Loucy (cell line): Measurements from ENCODE around the gene RASGRP2.

Experiments
- H2AFZ ChIP-seq: fragments of 200-600 bp; sonication (generic); 2 replicates; pipeline ENCODE4 v1.6.0; 2016; ENCODE audit warnings: antibody characterized with exemption, mild to moderate bottlenecking, low read length, moderate library complexity
- H3F3A ChIP-seq: fragments of 200-600 bp; 2 replicates; pipeline ENCODE4 v1.6.0; 2016; ENCODE audit warnings: antibody characterized with exemption, low read depth, mild to moderate bottlenecking
- H3K27me3 ChIP-seq: fragments of 200-600 bp; sonication (generic); 2 replicates; pipeline ENCODE4 v1.6.1; 2014; ENCODE audit warnings: low read length, mild to moderate bottlenecking; ENCODE audit not compliant: insufficient read depth, poor library complexity, severe bottlenecking
- H3K36me3 ChIP-seq: fragments of 200-600 bp; sonication (generic); 2 replicates; pipeline ENCODE4 v1.6.1; 2016; ENCODE audit warnings: low read length; ENCODE audit not compliant: insufficient read depth
- H3K4me1 ChIP-seq: fragments of 200-600 bp; sonication (generic); 2 replicates; pipeline ENCODE4 v1.5.1; 2014; ENCODE audit warnings: low read length, mild to moderate bottlenecking; ENCODE audit not compliant: insufficient read depth, poor library complexity, severe bottlenecking
- H3K4me2 ChIP-seq: fragments of 200-600 bp; sonication (generic); 2 replicates; pipeline ENCODE4 v1.6.0; 2014; ENCODE audit warnings: antibody characterized with exemption, low read length, low read depth, mild to moderate bottlenecking; ENCODE audit not compliant: poor library complexity, severe bottlenecking
- H3K4me3 ChIP-seq: fragments of 200-600 bp; sonication (generic); 2 replicates; pipeline ENCODE4 v1.5.1; 2014; ENCODE audit warnings: low read length, mild to moderate bottlenecking, mixed read lengths; ENCODE audit not compliant: poor library complexity, severe bottlenecking
- H3K79me2 ChIP-seq: fragments of 200-600 bp; sonication (generic); 2 replicates; pipeline ENCODE4 v1.6.1; 2014; ENCODE audit warnings: low read length; ENCODE audit not compliant: insufficient read depth
- H3K9ac ChIP-seq: fragments of 200-600 bp; sonication (generic); 2 replicates; pipeline ENCODE4 v1.6.0; 2014; ENCODE audit warnings: mild to moderate bottlenecking, low read depth, low read length, moderate library complexity; ENCODE audit not compliant: poor library complexity, severe bottlenecking
- H3K9me2 ChIP-seq: fragments of 200-600 bp; sonication (generic); replicated peaks from 2 replicates; pipeline ENCODE4 v1.6.1; 2016; ENCODE audit warnings: low read depth, low read length, mixed read lengths
- H3K9me3 ChIP-seq: fragments of 200-600 bp; sonication (generic); 2 replicates; pipeline ENCODE4 v1.6.1; 2014; ENCODE audit warnings: mild to moderate bottlenecking, antibody characterized with exemption, low read length, low read depth; ENCODE audit not compliant: insufficient read depth
- H4K20me1 ChIP-seq: fragments of 200-600 bp; sonication (generic); 2 replicates; pipeline ENCODE4 v1.6.0; 2014; ENCODE audit warnings: antibody characterized with exemption, low read length, mild to moderate bottlenecking; ENCODE audit not compliant: insufficient read depth, poor library complexity, severe bottlenecking
- EZH2phosphoT487 ChIP-seq: fragments of 200-600 bp; IDR thresholded peaks from 2 replicates; pipeline ENCODE4 v1.6.1; 2018; ENCODE audit warnings: antibody characterized with exemption, mild to moderate bottlenecking, moderate library complexity, borderline replicate concordance
- TF ChIP-seq, protein P1 (sequence below): fragments of 200-600 bp; sonication (generic); conservative IDR thresholded peaks from 2 replicates; pipeline ENCODE4 v1.5.1; 2014; ENCODE audit warnings: mild to moderate bottlenecking, antibody characterized with exemption, low read length

The RASGRP2 gene

DNA sequence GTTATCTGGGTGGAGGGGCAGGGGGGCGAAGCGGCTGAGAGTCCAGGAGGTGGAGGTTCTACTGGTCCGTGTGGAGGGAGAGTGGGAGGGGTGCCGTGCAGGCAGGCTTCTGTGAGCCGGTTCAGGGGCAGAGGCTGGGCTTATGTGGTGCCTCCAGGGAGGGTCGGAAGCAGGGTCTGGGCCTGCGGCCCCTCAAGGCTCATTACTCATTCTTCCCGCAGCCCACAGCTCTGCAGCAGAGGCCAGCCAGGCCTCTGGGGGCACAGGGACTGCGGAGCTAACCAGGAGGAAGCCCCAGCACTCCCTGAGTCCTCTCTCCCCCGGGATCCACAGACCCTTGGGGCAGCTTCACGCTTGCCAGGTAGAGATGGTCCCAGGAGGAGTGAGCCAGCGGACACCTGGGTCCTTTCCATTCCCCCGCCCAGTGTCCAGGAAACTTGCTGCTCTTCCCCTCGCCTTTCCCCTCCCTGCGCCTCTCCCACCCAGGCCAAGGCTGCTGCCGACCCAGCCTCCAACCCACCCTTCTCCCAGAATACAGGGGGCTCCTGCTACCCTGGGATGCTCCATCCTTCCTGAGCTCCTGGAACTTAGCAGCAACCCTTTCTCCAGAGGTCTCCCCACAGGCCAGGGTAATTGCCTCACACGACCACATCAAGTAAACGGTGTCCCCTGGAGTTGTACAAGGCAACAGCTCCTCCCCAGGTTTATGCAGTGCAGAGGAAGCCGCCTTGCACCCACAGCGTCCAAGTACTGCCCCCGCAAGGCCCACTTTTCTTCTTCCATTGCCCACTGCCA, 27.3 kb downstream of the RASGRP2 start:
- Histone ChIP-seq H3K9me2 (no peaks in the 10 kb centered on the region), H3K9ac (no peak overlapping the region), H3K36me3 (no peaks in the 10 kb centered on the region), H3K4me2 (no peak overlapping the region), H2AFZ (no peak overlapping the region), H3K79me2 (no peaks in the 10 kb centered on the region), H3K27me3 (no peaks in the 10 kb centered on the region), H3K4me3 (no peak overlapping the region), H3F3A (no peaks in the 10 kb centered on the region), H3K9me3 (no peaks in the 10 kb centered on the region), H3K4me1 (no peaks in the 10 kb centered on the region), H4K20me1 (no peaks in the 10 kb centered on the region)
- TF ChIP-seq, protein P1, sequence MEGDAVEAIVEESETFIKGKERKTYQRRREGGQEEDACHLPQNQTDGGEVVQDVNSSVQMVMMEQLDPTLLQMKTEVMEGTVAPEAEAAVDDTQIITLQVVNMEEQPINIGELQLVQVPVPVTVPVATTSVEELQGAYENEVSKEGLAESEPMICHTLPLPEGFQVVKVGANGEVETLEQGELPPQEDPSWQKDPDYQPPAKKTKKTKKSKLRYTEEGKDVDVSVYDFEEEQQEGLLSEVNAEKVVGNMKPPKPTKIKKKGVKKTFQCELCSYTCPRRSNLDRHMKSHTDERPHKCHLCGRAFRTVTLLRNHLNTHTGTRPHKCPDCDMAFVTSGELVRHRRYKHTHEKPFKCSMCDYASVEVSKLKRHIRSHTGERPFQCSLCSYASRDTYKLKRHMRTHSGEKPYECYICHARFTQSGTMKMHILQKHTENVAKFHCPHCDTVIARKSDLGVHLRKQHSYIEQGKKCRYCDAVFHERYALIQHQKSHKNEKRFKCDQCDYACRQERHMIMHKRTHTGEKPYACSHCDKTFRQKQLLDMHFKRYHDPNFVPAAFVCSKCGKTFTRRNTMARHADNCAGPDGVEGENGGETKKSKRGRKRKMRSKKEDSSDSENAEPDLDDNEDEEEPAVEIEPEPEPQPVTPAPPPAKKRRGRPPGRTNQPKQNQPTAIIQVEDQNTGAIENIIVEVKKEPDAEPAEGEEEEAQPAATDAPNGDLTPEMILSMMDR = no peak
- no peak for TF ChIP-seq EZH2phosphoT487

DNA sequence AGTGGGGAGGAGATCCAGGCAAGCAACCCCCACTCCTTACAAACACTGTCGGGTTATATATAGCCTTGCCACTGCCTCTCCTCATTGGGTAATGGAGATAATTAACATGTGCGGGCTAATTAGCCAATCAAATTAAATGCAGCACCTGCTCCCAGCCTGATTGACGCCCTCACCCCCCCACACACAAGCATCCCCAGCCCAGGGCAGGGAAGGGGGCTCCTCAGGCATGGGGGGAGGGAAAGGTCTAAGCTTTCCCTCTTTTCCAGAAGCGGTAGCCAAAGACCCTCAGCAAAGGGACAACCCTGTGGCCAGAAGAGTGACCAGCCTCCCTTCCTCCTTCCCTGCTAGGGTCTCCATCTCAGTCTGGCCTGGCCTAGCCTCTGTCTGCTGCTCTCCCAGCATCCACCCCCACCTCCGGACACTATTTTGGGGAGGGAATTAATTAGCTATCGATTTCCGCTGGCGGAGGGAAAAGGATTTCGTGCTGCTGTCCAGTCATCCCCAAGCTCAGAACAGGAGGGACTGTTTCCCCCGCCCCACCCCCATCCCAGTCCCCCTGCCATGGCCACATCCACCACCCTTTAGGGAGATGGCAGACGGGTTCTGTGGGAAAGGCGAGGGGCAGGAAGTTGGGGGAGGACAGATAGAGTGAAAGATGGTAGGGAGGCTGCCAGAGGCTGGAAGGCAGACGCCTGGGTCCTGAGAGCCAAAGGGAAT, 28.0 kb downstream of the RASGRP2 start:
- no peaks in the 10 kb centered on the region for H3F3A ChIP-seq

DNA sequence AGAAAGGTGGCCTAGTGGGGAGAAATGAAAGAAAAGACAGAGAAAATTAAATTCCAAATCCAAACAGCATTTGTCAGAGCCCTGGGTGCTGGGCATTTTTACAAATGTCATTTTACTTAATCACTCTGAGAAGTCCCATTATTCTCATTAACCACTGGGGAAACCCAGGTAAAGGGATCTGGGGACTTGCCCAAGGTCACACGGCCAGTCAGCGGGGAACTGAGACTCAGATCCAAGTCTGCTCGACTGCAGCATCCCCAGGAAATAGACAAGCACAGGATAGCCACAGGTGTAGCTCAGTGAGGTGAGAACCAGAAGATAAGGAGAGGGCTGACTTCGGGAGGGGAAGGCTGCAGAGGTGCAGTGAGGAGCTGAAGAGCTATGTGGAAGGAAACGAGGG, 28.8 kb downstream of the RASGRP2 start:
- Histone ChIP-seq H3K9me3 (no peaks in the 10 kb centered on the region), H3K27me3 (no peaks in the 10 kb centered on the region), H3K9me2 (no peaks in the 10 kb centered on the region), H3K4me2 (no peak overlapping the region), H3K36me3 (no peaks in the 10 kb centered on the region), H3K4me1 (no peaks in the 10 kb centered on the region), H4K20me1 (no peaks in the 10 kb centered on the region), H2AFZ (no peak overlapping the region), H3F3A (no peaks in the 10 kb centered on the region), H3K9ac (no peak overlapping the region), H3K4me3 (no peak overlapping the region), H3K79me2 (no peaks in the 10 kb centered on the region)
- TF ChIP-seq, protein P1 = no peak
- no peak for TF ChIP-seq EZH2phosphoT487

More for the DNA sequence above, 28.0 kb downstream of the RASGRP2 start:
- H4K20me1 ChIP-seq = no peaks in the 10 kb centered on the region
- no peaks in the 10 kb centered on the region for H3K36me3 ChIP-seq
- H3K9me2 ChIP-seq = no peaks in the 10 kb centered on the region
- TF ChIP-seq, protein P1 = no peak
- no peak for TF ChIP-seq EZH2phosphoT487
- no peak overlapping the region for H3K4me2 ChIP-seq
- H3K4me1 ChIP-seq = no peaks in the 10 kb centered on the region
- no peak overlapping the region for H2AFZ ChIP-seq
- no peaks in the 10 kb centered on the region for H3K79me2 ChIP-seq
- no peaks in the 10 kb centered on the region for H3K27me3 ChIP-seq
- no peak overlapping the region for H3K4me3 ChIP-seq
- H3K9ac ChIP-seq = no peak overlapping the region
- no peaks in the 10 kb centered on the region for H3K9me3 ChIP-seq
